A673 (cell line): Measurements from ENCODE around the gene SEC14L5. TPM values are rescaled to one million over a fixed set of nuclear protein-coding genes. Genes with fewer than 3 reads are reported as not detected.

Experiments used
- BruUV-seq: library from RNA; stranded (reverse); fragments of 400-500 nt; replicated peaks from 2 replicates; lab custom pipeline; 2021; lab: Mats Ljungman, UMichigan
- CTCF ChIA-PET: fragments of 300-600 bp; sonication (Branson Sonifier 250); formaldehyde crosslinking; loops from one replicate; lab custom pipeline; 2022; ENCODE audit warnings: antibody characterized with exemption; lab: Charles Lee
- POLR2A ChIA-PET: fragments of 300-600 bp; sonication (Branson Sonifier 250); formaldehyde crosslinking; loops from one replicate; lab custom pipeline; 2022; ENCODE audit warnings: antibody characterized with exemption; ENCODE audit not compliant: low non-redundant PET; lab: Charles Lee
- DNase-seq: peaks from one replicate; pipeline ENCODE4 v3.0.0-alpha.2; 2015; ENCODE audit warnings: low spot score
- H3K27ac ChIP-seq: fragments of 200-600 bp; sonication (generic); 2 replicates; pipeline ENCODE4 v1.5.1; 2016; ENCODE audit warnings: mixed run types, low read depth, mild to moderate bottlenecking, mixed read lengths, antibody characterized with exemption, low read length; ENCODE audit not compliant: poor library complexity, severe bottlenecking
- H3K27me3 ChIP-seq: fragments of 200-600 bp; sonication (generic); replicated peaks from 2 replicates; pipeline ENCODE4 v1.6.1; 2017; ENCODE audit warnings: mixed run types, low read depth, mild to moderate bottlenecking, mixed read lengths, antibody characterized with exemption, low read length; ENCODE audit not compliant: insufficient read depth, poor library complexity
- H3K36me3 ChIP-seq: fragments of 200-600 bp; sonication (generic); 2 replicates; pipeline ENCODE4 v1.6.1; 2016; ENCODE audit warnings: mixed run types, mild to moderate bottlenecking, mixed read lengths, antibody characterized with exemption, low read length; ENCODE audit not compliant: insufficient read depth, poor library complexity, severe bottlenecking
- H3K4me1 ChIP-seq: fragments of 200-600 bp; sonication (generic); 2 replicates; pipeline ENCODE4 v1.6.1; 2017; ENCODE audit warnings: mixed run types, mild to moderate bottlenecking, mixed read lengths, antibody characterized with exemption, low read length; ENCODE audit not compliant: insufficient read depth, poor library complexity, severe bottlenecking
- H3K4me3 ChIP-seq: fragments of 200-600 bp; sonication (generic); 2 replicates; pipeline ENCODE4 v1.5.1; 2016; ENCODE audit warnings: low read depth, mixed run types, mild to moderate bottlenecking, mixed read lengths, low read length; ENCODE audit not compliant: poor library complexity, severe bottlenecking
- H3K9me3 ChIP-seq: fragments of 200-600 bp; sonication (generic); 2 replicates; pipeline ENCODE4 v1.6.1; 2016; ENCODE audit warnings: mixed run types, low read depth, mild to moderate bottlenecking, mixed read lengths, antibody characterized with exemption, low read length; ENCODE audit not compliant: poor library complexity, severe bottlenecking
- EZH2 ChIP-seq: fragments of 200-600 bp; sonication (generic); IDR thresholded peaks from 2 replicates; pipeline ENCODE4 v1.6.1; 2017; ENCODE audit warnings: borderline replicate concordance, low read depth, mild to moderate bottlenecking, mixed read lengths, antibody characterized with exemption, low read length; ENCODE audit not compliant: poor library complexity, severe bottlenecking
- intact Hi-C: fragments of 100-400 bp; cut with micrococcal nuclease; formaldehyde crosslinking; loops from one replicate; pipeline ENCODE4 v1.10.0; 2022; ENCODE audit not compliant: unreplicated experiment
- total RNA-seq: library from RNA; stranded (reverse); gene quantifications from 2 replicates; pipeline ENCODE4 v1.2.3, GENCODE V29; 2021
- TF ChIP-seq, protein P1 (sequence below): fragments of 300-800, 200-600 bp; sonication (generic); conservative IDR thresholded peaks from 2 replicates; pipeline ENCODE4 v1.5.1; 2017; ENCODE audit warnings: low read depth, mild to moderate bottlenecking, antibody characterized with exemption, low read length, moderate library complexity, mixed read lengths

Gene SEC14L5
- total RNA-seq, 1 experiment from 2014 or later, result 0.04 TPM

DNA sequence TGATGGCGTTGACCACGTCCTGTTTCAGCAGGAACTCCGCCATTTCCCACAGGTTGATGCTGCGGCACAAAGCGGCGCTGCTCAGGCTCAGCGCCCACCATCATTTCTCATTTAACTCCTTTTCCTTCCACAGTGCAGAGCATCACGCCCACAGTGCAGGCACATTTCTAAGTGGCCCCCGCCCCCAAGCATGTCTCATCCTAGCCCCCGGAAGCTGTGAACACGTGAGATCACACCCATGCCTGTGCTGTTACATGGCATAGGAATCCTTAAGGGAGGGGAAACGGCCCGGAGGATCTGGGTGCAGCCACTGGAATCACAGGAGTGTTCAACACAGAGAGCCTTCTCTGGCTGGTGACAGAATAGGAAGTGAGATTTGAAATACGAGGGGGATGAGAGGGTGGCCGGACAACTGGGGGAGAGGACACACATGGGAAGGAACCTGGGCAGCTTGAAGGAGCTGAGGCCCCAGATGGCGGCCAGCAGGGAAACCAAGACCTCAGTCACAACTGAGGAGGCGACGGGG is 70.9 kb downstream of the SEC14L5 start:
- H3K27me3 ChIP-seq, result no peaks in the 10 kb centered on the region
- intact Hi-C loops, result no loop called here
- POLR2A ChIA-PET, result no interaction called here
- H3K27ac ChIP-seq, result no peak overlapping the region
- H3K36me3 ChIP-seq, result no peaks in the 10 kb centered on the region
- no peak for DNase-seq
- peaks cover 7% of the 10 kb centered on the region for H3K4me1 ChIP-seq
- no peak overlapping the region for H3K4me3 ChIP-seq
- TF ChIP-seq EZH2, result no peak
- TF ChIP-seq, protein P1, sequence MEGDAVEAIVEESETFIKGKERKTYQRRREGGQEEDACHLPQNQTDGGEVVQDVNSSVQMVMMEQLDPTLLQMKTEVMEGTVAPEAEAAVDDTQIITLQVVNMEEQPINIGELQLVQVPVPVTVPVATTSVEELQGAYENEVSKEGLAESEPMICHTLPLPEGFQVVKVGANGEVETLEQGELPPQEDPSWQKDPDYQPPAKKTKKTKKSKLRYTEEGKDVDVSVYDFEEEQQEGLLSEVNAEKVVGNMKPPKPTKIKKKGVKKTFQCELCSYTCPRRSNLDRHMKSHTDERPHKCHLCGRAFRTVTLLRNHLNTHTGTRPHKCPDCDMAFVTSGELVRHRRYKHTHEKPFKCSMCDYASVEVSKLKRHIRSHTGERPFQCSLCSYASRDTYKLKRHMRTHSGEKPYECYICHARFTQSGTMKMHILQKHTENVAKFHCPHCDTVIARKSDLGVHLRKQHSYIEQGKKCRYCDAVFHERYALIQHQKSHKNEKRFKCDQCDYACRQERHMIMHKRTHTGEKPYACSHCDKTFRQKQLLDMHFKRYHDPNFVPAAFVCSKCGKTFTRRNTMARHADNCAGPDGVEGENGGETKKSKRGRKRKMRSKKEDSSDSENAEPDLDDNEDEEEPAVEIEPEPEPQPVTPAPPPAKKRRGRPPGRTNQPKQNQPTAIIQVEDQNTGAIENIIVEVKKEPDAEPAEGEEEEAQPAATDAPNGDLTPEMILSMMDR, result no peak
- BruUV-seq, result no TSS peak
- CTCF ChIA-PET, result no interaction called here
- H3K9me3 ChIP-seq, result no peaks in the 10 kb centered on the region

DNA sequence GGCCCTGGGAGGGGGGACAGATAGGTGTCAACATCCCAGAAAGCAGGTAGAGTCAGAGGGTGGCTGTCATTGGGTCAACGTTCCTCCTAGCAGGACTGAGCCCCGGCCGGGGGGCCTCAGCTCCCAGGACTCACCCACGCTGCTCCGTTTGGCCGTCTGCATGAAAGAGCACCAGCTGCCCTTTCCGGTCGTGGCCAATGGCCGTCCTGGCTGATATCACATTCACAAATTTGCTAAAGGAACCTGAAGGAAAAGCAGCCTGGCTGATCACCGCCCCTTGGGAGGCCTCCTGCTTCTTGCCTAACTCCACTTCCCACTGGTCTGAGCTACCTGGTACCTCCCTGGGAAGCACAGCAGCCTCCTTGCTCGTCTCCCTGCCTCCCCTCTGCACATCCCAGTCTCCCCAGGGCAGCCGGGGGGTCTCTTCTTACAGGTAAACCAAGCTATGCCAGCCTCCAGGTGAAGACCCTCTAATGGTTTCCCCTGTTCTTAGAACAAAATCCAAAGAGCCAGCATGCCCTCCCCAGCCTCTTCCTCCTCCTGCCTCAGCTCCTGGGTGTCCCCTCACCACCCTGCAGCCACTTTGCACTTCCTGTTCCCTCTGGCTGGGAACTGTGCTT is 72.2 kb downstream of the SEC14L5 start:
- ChIA-PET POLR2A (interaction anchor here (0.6 kb wide), 1 partner anchor 41 kb away, joined by 3 read pairs; the partner anchor contains the start of gene ALG1), CTCF (interaction anchor here (0.7 kb wide), 1 partner anchor 72 kb away, joined by 3 read pairs; the partner anchor contains the start of gene SEC14L5)
- Histone ChIP-seq H3K9me3 (no peaks in the 10 kb centered on the region), H3K27me3 (no peaks in the 10 kb centered on the region), H3K4me1 (peaks cover 12% of the 10 kb centered on the region), H3K27ac (no peak overlapping the region), H3K4me3 (no peak overlapping the region), H3K36me3 (no peaks in the 10 kb centered on the region)
- TF ChIP-seq EZH2, result no peak
- TF ChIP-seq, protein P1, result no peak
- no peak for DNase-seq
- intact Hi-C loops, result no loop called here
- no TSS peak for BruUV-seq

DNA sequence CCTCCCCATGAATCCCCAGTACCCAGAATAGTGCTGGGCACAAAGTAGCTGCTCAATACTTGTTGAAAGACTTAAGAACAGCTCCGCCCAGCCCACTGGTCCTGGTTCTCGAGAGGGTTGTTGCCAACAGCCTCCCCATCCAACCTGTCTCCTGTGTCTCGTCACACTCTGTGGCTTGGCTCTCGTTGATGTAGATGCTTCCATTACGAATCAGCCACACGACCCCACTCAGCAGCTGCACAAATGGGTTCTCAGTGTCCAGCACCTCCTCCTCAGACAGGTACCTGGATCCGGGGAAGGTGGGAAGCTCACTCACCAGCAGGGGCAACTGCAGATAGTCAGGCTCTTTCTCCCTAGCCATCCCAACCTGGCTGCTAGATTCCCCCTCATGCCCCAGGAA is 73.5 kb downstream of the SEC14L5 start:
- ChIA-PET CTCF (no interaction called here), POLR2A (no interaction called here)
- TF ChIP-seq, protein P1, result no peak
- TF ChIP-seq EZH2, result no peak
- no peaks in the 10 kb centered on the region for H3K36me3 ChIP-seq
- intact Hi-C loops, result no loop called here
- peaks cover 12% of the 10 kb centered on the region for H3K4me1 ChIP-seq
- no peaks in the 10 kb centered on the region for H3K9me3 ChIP-seq
- H3K27ac ChIP-seq, result no peak overlapping the region
- DNase-seq, result no peak
- H3K4me3 ChIP-seq, result no peak overlapping the region
- no peaks in the 10 kb centered on the region for H3K27me3 ChIP-seq
- no TSS peak for BruUV-seq
